SK-N-SH (cell line): ENCODE data around the gene CAPN10. TPM values are rescaled to one million over a fixed set of nuclear protein-coding genes. Genes with fewer than 3 reads are reported as not detected.

Experiments
- CTCF ChIA-PET: fragments of 300-600, 350-600 bp; formaldehyde crosslinking; extraction: SDS; loops from one replicate; lab custom pipeline; 2021; lab: Yijun Ruan, JAX
- POLR2A ChIA-PET: fragments of 350-600 bp; sonication (Branson Sonifier 250); formaldehyde crosslinking; extraction: SDS; loops from one replicate; lab custom pipeline; 2020; ENCODE audit warnings: antibody characterized with exemption, inconsistent platforms; lab: Yijun Ruan, JAX
- DNase-seq: peaks from one replicate; pipeline ENCODE4 v3.0.0; 2012
- H2AFZ ChIP-seq: fragments of 200-600 bp; sonication (generic); 2 replicates; pipeline ENCODE4 v1.8.1; 2016; ENCODE audit warnings: antibody characterized with exemption, mild to moderate bottlenecking, low read depth
- H3F3A ChIP-seq: fragments of 200-600 bp; sonication (generic); replicated peaks from 2 replicates; pipeline ENCODE3; 2016; ENCODE audit warnings: antibody characterized with exemption, mild to moderate bottlenecking; ENCODE audit not compliant: insufficient read depth
- H3K27ac ChIP-seq, 2 experiments: fragments of 200-500 bp in 1 of 2; fragments of 200-600 bp in 1 of 2; sonication (Bioruptor generic) in 1 of 2; sonication (generic), shearing (Covaris generic) in 1 of 2; 2 replicates each; pipeline versions ENCODE4 v1.5.1 to v1.6.1; 2014 to 2016; ENCODE audit warnings: low read depth in 2 of 2, inconsistent platforms in 1 of 2, low read length in 1 of 2, mild to moderate bottlenecking in 1 of 2, mixed read lengths in 1 of 2
- H3K27me3 ChIP-seq: fragments of 200-600 bp; sonication (generic), shearing (Covaris generic); 2 replicates; pipeline ENCODE4 v1.6.1; 2016; ENCODE audit warnings: mixed run types; ENCODE audit not compliant: insufficient read depth
- H3K36me3 ChIP-seq, 2 experiments: fragments of 200-500 bp in 1 of 2; fragments of 200-600 bp in 1 of 2; sonication (Bioruptor generic) in 1 of 2; sonication (generic) in 1 of 2; replicated peaks in 1 of 2; 2 replicates each; pipeline versions ENCODE3 to v1.5.1; 2014 to 2016; ENCODE audit warnings: low read length in 1 of 2, mild to moderate bottlenecking in 1 of 2; ENCODE audit not compliant: insufficient read depth in 2 of 2, control insufficient read depth in 1 of 2
- H3K4me1 ChIP-seq, 2 experiments: fragments of 200-500 bp in 1 of 2; fragments of 200-600 bp in 1 of 2; sonication (Bioruptor generic) in 1 of 2; sonication (generic), shearing (Covaris generic) in 1 of 2; 2 replicates each; pipeline versions ENCODE4 v1.5.1 to v1.6.1; 2014 to 2016; ENCODE audit warnings: low read depth in 1 of 2, low read length in 1 of 2, mixed run types in 1 of 2; ENCODE audit not compliant: insufficient read depth in 2 of 2, control insufficient read depth in 1 of 2
- H3K4me2 ChIP-seq: fragments of 200-600 bp; sonication (generic), shearing (Covaris generic); 2 replicates; pipeline ENCODE4 v1.6.1; 2017; ENCODE audit warnings: mixed run types
- H3K4me3 ChIP-seq, 2 experiments: fragments of 200-500 bp in 1 of 2; fragments of 200-600 bp in 1 of 2; sonication (Bioruptor generic) in 1 of 2; sonication (generic), shearing (Covaris generic) in 1 of 2; 2 replicates each; pipeline versions ENCODE4 v1.5.1 to v1.8.1; 2014 to 2016; ENCODE audit warnings: low read depth in 2 of 2, inconsistent platforms in 1 of 2, low read length in 1 of 2, mild to moderate bottlenecking in 1 of 2, mixed read lengths in 1 of 2, moderate library complexity in 1 of 2
- H3K79me2 ChIP-seq: fragments of 200-600 bp; sonication (generic); 2 replicates; pipeline ENCODE4 v1.8.1; 2017; ENCODE audit warnings: mild to moderate bottlenecking; ENCODE audit not compliant: insufficient read depth
- H3K9ac ChIP-seq: fragments of 200-600 bp; sonication (generic); 2 replicates; pipeline ENCODE4 v1.6.1; 2017; ENCODE audit warnings: mixed run types
- H3K9me2 ChIP-seq: fragments of 200-600 bp; sonication (generic); 2 replicates; pipeline ENCODE4 v1.6.1; 2017; ENCODE audit warnings: mixed run types
- H3K9me3 ChIP-seq: fragments of 200-600 bp; sonication (generic); 2 replicates; pipeline ENCODE4 v1.6.1; 2017; ENCODE audit warnings: mixed run types, mild to moderate bottlenecking, moderate library complexity
- H4K20me1 ChIP-seq: fragments of 200-600 bp; sonication (generic); 2 replicates; pipeline ENCODE4 v1.6.1; 2017; ENCODE audit warnings: mild to moderate bottlenecking, mixed run types; ENCODE audit not compliant: insufficient read depth
- CTCF ChIP-seq: fragments of 200-600 bp; sonication (generic); IDR thresholded peaks from 2 replicates; pipeline ENCODE4 v1.6.1; 2017; ENCODE audit warnings: antibody characterized with exemption, mild to moderate bottlenecking, moderate library complexity
- ELF1 ChIP-seq: IDR thresholded peaks from 2 replicates; pipeline ENCODE4 v1.4.0; 2012
- EP300 ChIP-seq, 2 experiments: IDR thresholded peaks; 2 replicates each; pipeline versions ENCODE4 v1.4.0 to v1.6.1; 2012; ENCODE audit warnings: borderline replicate concordance in 1 of 2, low read depth in 1 of 2, low read length in 1 of 2
- FOXJ3 ChIP-seq: sonication (generic); formaldehyde crosslinking; IDR thresholded peaks from 2 replicates; pipeline ENCODE4 v1.5.1; 2020; ENCODE audit warnings: mild to moderate bottlenecking, missing genetic modification reagents
- IRF3 ChIP-seq: fragments of 150-350 bp; IDR thresholded peaks from 2 replicates; pipeline ENCODE4 v1.6.1; 2016; ENCODE audit warnings: mild to moderate bottlenecking, low read depth, low read length
- MEF2A ChIP-seq: IDR thresholded peaks from 2 replicates; pipeline ENCODE4 v1.4.0; 2012; ENCODE audit warnings: low read depth, borderline replicate concordance
- MXI1 ChIP-seq: IDR thresholded peaks from 2 replicates; pipeline ENCODE4 v1.6.1; 2012; ENCODE audit warnings: mild to moderate bottlenecking, low read depth, low read length, improper control_type of control experiment
- RCOR1 ChIP-seq: fragments of 150-350 bp; IDR thresholded peaks from 2 replicates; pipeline ENCODE4 v1.6.1; 2017; ENCODE audit warnings: antibody characterized with exemption, low read length
- RFX5 ChIP-seq: IDR thresholded peaks from 2 replicates; pipeline ENCODE4 v1.6.1; 2012; ENCODE audit warnings: mild to moderate bottlenecking, improper control_type of control experiment, low read length
- TAF1 ChIP-seq: IDR thresholded peaks from 2 replicates; pipeline ENCODE4 v1.6.1; 2012; ENCODE audit warnings: low read depth, mild to moderate bottlenecking, low read length, moderate library complexity, borderline replicate concordance
- TCF12 ChIP-seq: IDR thresholded peaks from 2 replicates; pipeline ENCODE4 v1.4.0; 2012
- TEAD4 ChIP-seq: IDR thresholded peaks from 2 replicates; pipeline ENCODE4 v1.4.0; 2012; ENCODE audit warnings: mild to moderate bottlenecking, borderline replicate concordance; ENCODE audit not compliant: insufficient read depth
- USF1 ChIP-seq: IDR thresholded peaks from 2 replicates; pipeline ENCODE4 v1.4.0; 2012; ENCODE audit warnings: low read depth, borderline replicate concordance
- WGBS: methylation state at CpG from one replicate; pipeline ENCODE4 v1.1.6; 2017; ENCODE audit warnings: low lambda C conversion rate; 5-methylcytosine and 5-hydroxymethylcytosine counted together
- polyA plus RNA-seq, 3 experiments: library from polyadenylated mRNA; depleted of rRNA; stranded (reverse); fragments of >200 nt; gene quantifications; 2 replicates each; pipeline ENCODE4 v1.2.3, GENCODE V29; 2012
- TF ChIP-seq, protein P1 (sequence below): fragments of 150-350 bp; IDR thresholded peaks from 2 replicates; pipeline ENCODE4 v1.6.1; 2017; ENCODE audit warnings: antibody characterized with exemption, low read length, low read depth, borderline replicate concordance

Gene CAPN10
- polyA plus RNA-seq, 1 of the 3 experiments (the other 2 are of a cell fraction) = 24.0 TPM

- POLR2A ChIA-PET = no interaction called here
- Histone ChIP-seq H3K9me3 (no peaks in the 10 kb centered on the region), H3K4me3 (no peak overlapping the region), H3K27ac (no peak overlapping the region), H3F3A (peaks cover 3% of the 10 kb centered on the region), H3K36me3 (peaks cover 20 to 22% of the 10 kb centered on the region in 2 experiments), H3K9ac (no peak overlapping the region), H3K4me1 (peaks cover 11 to 24% of the 10 kb centered on the region in 2 experiments; a peak in 3 of 4 replicates), H4K20me1 (peaks cover 13% of the 10 kb centered on the region; the same call in 1 of the 2 replicates), H3K4me2 (no peak overlapping the region), H3K27me3 (no peaks in the 10 kb centered on the region), H2AFZ (no peak overlapping the region), H3K79me2 (peaks cover 55% of the 10 kb centered on the region; the same call in 1 of the 2 replicates), H3K9me2 (no peaks in the 10 kb centered on the region)
- CTCF ChIA-PET = interaction anchor here (1.4 to 1.6 kb wide), 2 partner anchors 11 to 41 kb away, joined by 6 read pairs; no protein-coding TSS in a partner anchor
- 97% methylated on average over 10 of the region's 17 CpGs for WGBS
- TF ChIP-seq CTCF = no peak
- TF ChIP-seq TAF1 = no peak
- TF ChIP-seq ELF1 = no peak
- TF ChIP-seq TEAD4 = no peak
- TF ChIP-seq USF1 = no peak
- no peak for TF ChIP-seq MXI1
- no peak for TF ChIP-seq IRF3
- no peak for TF ChIP-seq RFX5
- no peak for TF ChIP-seq FOXJ3 (CRISPR knock-in tag)
- DNase-seq = no peak
Measured at GRCh38 chr2:240554767-240555493, 31.6 kb upstream of the CAPN10 start.

DNA sequence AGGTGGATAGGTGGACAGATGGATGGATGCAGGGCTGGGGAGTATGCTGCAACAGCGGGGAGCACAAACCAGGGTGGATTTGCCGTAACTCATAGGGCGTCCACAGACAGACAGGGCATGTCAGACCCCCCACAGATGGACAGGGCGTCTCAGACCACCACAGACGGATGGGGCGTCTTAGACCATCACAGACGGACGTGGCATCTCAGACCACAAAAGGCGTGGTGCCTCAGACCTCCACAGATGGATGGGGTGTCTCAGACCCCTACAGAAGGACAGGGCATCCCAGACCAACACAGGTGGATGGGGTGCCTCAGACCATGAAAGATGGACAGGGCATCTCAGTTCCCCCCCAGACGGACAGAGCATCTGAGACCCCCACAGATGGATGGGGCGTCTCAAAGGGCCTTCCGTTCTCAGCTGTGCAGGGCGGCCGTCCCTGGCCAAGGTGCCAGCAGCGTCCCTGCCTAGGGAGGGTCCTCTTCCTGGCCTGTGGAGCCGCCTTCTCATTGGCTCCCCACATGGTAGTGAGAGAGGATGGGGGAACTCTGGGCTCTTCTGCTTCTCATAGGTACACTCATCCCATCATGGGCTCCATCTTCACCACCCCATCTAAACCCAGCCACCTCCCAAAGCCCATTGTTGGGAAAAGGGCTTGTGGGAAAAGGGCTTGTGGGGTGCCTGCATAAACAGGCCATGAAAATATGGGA lies 30.8 kb upstream of the CAPN10 start:
- POLR2A ChIA-PET = no interaction called here
- TF ChIP-seq IRF3 = no peak
- no peak for TF ChIP-seq TCF12
- no peak for TF ChIP-seq EP300 (IDR thresholded peaks at IDR 0.05; ENCODE audit: borderline replicate concordance in 1 of 2, low read depth in 1 of 2, low read length in 1 of 2)
- TF ChIP-seq MEF2A = no peak
- TF ChIP-seq, protein P1, sequence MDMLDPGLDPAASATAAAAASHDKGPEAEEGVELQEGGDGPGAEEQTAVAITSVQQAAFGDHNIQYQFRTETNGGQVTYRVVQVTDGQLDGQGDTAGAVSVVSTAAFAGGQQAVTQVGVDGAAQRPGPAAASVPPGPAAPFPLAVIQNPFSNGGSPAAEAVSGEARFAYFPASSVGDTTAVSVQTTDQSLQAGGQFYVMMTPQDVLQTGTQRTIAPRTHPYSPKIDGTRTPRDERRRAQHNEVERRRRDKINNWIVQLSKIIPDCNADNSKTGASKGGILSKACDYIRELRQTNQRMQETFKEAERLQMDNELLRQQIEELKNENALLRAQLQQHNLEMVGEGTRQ = no peak
- no peak for TF ChIP-seq RCOR1
- TF ChIP-seq, all 33 proteins: peak for 0

More for the DNA sequence above, 30.8 kb upstream of the CAPN10 start:
- Histone ChIP-seq H3K9ac (no peak overlapping the region), H3K4me1 (peaks cover 12 to 26% of the 10 kb centered on the region in 2 experiments; a peak in 3 of 4 replicates), H3K9me3 (no peaks in the 10 kb centered on the region), H3K9me2 (no peaks in the 10 kb centered on the region), H2AFZ (no peak overlapping the region), H4K20me1 (peaks cover 13% of the 10 kb centered on the region; the same call in 1 of the 2 replicates), H3K27me3 (no peaks in the 10 kb centered on the region), H3K4me3 (no peak overlapping the region), H3K4me2 (no peak overlapping the region), H3K27ac (no peak overlapping the region), H3F3A (peaks cover 4% of the 10 kb centered on the region), H3K79me2 (peaks cover 55% of the 10 kb centered on the region; the same call in 1 of the 2 replicates), H3K36me3 (peaks cover 20 to 22% of the 10 kb centered on the region in 2 experiments)
- DNase-seq = no peak
- WGBS = 97% methylated on average over 10 of the region's 16 CpGs
- CTCF ChIA-PET = interaction anchor here (1.4 to 1.6 kb wide), 3 partner anchors 10 to 67 kb away, joined by 3 to 6 read pairs (median 6); no protein-coding TSS in a partner anchor
